Stimulated activated CD4-positive, alpha-beta T cell treated with anti-CD3 and anti-CD28 coated beads, TNF-alpha, amount 100 ng/mL, for 24 hours (primary cell): ENCODE measurements around the gene SMC2.

ENCODE experiments used
- DNase-seq, 3 experiments: peaks; one replicate each; pipeline ENCODE4 v3.0.0-alpha.2; 2020; ENCODE audit warnings: low read depth in 3 of 3

Gene SMC2

DNA sequence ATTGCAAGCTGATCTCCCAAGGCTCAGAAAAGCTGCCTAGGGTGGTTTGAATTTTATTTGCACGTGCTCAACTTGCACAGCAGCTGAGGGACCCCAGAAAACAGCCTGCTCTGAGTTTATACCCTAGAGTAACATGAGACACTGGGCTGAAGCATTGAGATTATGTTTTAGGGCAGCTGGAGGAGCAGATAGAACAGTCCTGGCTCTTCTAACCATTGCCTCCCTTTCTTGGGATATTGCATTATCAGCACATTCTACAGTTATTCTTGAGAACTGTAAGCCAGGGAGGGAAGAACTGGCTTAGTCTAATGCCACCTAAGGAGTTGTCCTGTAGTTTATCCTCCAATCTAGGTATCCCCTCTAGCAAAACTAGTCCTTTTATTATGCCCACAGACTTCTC is 10.3 kb downstream of the SMC2 start:
- DNase-seq, result no peak

DNA sequence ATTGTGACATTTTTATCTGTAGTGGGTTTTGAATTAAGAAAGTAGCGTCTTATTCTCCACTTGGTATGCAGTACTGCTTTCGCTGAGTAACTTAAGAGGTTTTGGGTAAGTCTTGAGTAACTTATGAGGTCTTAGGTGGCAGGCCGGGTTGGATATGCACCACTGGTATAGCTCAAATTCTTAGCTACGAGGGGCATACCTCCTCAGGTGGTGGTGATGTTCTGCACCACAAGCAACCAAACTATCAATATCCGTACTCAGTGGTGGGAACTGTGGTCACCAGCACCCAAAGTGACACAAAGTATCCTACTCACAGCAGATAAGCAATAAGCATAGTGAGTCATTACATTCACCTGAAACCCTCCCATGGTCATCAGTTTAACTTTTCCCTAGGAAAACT is 13.7 kb downstream of the SMC2 start:
- DNase-seq, result no peak

DNA sequence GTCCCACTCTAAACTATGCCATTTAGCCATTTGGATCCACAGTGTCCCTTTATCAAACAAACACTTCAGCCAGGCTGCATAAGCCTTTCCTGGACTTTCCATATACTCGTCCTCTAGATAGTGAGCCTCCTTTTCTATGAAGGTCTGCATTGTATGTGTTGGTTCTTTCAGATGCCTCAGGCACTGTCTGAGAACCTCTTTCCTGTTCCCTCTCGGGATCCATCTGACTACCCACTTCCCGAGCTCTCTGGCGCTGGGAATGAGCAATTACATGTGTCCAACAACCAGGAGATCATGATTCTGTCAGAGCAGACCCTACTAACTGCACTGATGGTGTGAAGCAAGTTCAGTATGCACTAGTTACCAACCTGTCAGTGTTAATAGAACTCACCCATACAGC is 14.2 kb downstream of the SMC2 start:
- no peak for DNase-seq

- no peak for DNase-seq
These were observed 16.4 kb downstream of the SMC2 start for GRCh38 chr9:104110509-104110908.

GRCh38 chr9:104118916-104119315 is 24.8 kb downstream of the SMC2 start:
- no peak for DNase-seq

DNA sequence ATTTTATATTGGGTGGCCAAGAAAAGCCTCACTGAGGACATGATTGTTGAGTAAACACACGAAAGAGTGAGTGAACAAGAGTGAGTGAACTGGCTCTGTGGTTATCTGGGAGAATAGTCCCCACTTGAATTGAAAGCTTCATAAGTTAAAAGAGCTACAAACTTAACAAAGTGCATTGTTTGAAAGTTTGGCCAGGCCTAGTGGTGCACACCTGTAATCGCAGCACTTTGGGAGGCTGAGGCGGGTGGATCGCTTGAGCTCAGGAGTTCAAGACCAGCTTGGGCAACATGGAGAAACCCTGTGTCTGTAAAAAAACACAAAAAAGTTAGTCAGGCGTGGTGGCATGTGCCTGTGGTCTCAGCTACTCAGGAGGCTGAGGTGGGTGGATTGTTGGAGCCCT is 26.9 kb downstream of the SMC2 start:
- DNase-seq, result no peak

GRCh38 chr9:104138243-104138868 is 44.2 kb downstream of the SMC2 start:
- no peak for DNase-seq

GRCh38 chr9:104142799-104143549 is 48.9 kb downstream of the SMC2 start:
- DNase-seq, result no peak

DNA sequence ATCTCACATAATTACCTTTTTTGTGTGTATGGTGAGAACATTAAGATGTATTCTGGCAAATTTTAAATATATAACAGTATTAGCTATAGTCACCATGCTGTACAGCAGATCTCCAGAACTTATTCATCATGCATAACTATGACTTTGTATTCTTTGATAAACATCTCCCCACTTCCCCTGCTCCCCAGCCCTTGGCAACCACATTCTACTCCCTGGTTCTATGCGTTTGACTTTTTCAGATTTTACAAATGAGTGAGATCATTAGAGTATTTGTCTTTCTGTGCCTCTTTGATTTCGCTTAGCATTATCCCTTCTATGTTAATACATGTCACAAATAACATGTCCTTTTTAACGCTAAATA is 49.4 kb downstream of the SMC2 start:
- DNase-seq, result no peak

- DNase-seq, result no peak
These were observed 50.2 kb downstream of the SMC2 start for GRCh38 chr9:104144336-104144735.

GRCh38 chr9:104173067-104173466 is 79.0 kb downstream of the SMC2 start:
- no peak for DNase-seq

- DNase-seq, result no peak
These were observed 83.0 kb downstream of the SMC2 start for GRCh38 chr9:104177003-104177611.

- no peak for DNase-seq
These were observed 83.6 kb downstream of the SMC2 start for GRCh38 chr9:104177676-104178075.
